Colonic mucosa (tissue), 4 donors: ENCODE data around the gene NEURL1. TPM values are rescaled to one million over a fixed set of nuclear protein-coding genes. Genes with fewer than 3 reads are reported as not detected.

Source experiments
- DNase-seq: peaks from one replicate; pipeline ENCODE4 v3.0.0-alpha.2; 2020
- H3K27ac ChIP-seq: fragments of 200-600 bp; one replicate; pipeline ENCODE4 v1.8.0; 2021
- H3K27me3 ChIP-seq: fragments of 200-600 bp; one replicate; pipeline ENCODE4 v1.8.0; 2021
- H3K36me3 ChIP-seq: fragments of 200-600 bp; one replicate; pipeline ENCODE4 v1.8.0; 2021
- H3K4me1 ChIP-seq: fragments of 200-600 bp; one replicate; pipeline ENCODE4 v1.8.0; 2021; ENCODE audit warnings: mild to moderate bottlenecking
- H3K4me3 ChIP-seq: fragments of 200-600 bp; one replicate; pipeline ENCODE4 v1.8.0; 2021
- H3K9ac ChIP-seq, 2 donors: one replicate each; pipeline ENCODE4 v1.7.0; 2013; ENCODE audit warnings: control low read depth in 2 of 2, low read depth in 2 of 2, low read length in 2 of 2
- H3K9me3 ChIP-seq: fragments of 200-600 bp; one replicate; pipeline ENCODE4 v1.8.0; 2021
- intact Hi-C: fragments of 100-400 bp; cut with DNase I; formaldehyde crosslinking; loops from one replicate; pipeline ENCODE4 v1.14.1; 2022
- total RNA-seq, 2 donors: library from RNA; stranded (reverse); fragmentation: NEBNext Ultra II Directional in 1 of 2; extraction: Animal tissue kit (Norgen Biotek cat#: 25700) in 1 of 2; gene quantifications; one replicate each; pipeline ENCODE4 v1.2.1, GENCODE V29; 2021
- TF ChIP-seq, protein P1 (sequence below): fragments of 200-600 bp; IDR thresholded peaks from one replicate; pipeline ENCODE4 v1.8.0; 2022; ENCODE audit warnings: antibody characterized with exemption, mild to moderate bottlenecking
- donor health status: healthy.
- donor health status: DM: no; HTN: no; CAD: no.
- donor health status: DM: no; HTN: no; CAD: no.

The NEURL1 gene
- total RNA-seq, 2 donors from 2014 or later: 40.2 to 46.1 TPM

DNA sequence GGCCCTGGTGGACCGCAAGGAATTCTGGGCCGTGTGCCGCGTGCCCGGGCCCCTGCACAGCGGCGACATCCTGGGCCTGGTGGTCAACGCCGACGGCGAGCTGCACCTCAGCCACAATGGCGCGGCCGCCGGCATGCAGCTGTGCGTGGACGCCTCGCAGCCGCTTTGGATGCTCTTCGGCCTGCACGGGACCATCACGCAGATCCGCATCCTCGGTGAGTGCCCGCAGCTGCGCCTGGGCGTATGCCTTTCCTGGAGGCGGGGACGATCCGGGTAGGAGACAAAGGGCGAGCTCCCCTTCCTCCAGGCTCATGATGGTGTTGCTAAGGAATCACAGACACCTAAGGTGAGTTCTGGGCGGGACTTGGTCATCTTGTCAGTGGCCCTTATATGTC, 91.5 kb downstream of the NEURL1 start:
- H3K27ac ChIP-seq: no peak overlapping the region
- H3K4me1 ChIP-seq: peaks cover 3% of the 10 kb centered on the region
- H3K4me3 ChIP-seq: peak overlapping the region; percentile 35
- TF ChIP-seq, protein P1, sequence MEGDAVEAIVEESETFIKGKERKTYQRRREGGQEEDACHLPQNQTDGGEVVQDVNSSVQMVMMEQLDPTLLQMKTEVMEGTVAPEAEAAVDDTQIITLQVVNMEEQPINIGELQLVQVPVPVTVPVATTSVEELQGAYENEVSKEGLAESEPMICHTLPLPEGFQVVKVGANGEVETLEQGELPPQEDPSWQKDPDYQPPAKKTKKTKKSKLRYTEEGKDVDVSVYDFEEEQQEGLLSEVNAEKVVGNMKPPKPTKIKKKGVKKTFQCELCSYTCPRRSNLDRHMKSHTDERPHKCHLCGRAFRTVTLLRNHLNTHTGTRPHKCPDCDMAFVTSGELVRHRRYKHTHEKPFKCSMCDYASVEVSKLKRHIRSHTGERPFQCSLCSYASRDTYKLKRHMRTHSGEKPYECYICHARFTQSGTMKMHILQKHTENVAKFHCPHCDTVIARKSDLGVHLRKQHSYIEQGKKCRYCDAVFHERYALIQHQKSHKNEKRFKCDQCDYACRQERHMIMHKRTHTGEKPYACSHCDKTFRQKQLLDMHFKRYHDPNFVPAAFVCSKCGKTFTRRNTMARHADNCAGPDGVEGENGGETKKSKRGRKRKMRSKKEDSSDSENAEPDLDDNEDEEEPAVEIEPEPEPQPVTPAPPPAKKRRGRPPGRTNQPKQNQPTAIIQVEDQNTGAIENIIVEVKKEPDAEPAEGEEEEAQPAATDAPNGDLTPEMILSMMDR: no peak
- no peaks in the 10 kb centered on the region for H3K9me3 ChIP-seq
- no peaks in the 10 kb centered on the region for H3K27me3 ChIP-seq
- no peak for DNase-seq
- H3K9ac ChIP-seq: no peak overlapping the region
- H3K36me3 ChIP-seq: no peaks in the 10 kb centered on the region
- intact Hi-C loops: no loop called here

DNA sequence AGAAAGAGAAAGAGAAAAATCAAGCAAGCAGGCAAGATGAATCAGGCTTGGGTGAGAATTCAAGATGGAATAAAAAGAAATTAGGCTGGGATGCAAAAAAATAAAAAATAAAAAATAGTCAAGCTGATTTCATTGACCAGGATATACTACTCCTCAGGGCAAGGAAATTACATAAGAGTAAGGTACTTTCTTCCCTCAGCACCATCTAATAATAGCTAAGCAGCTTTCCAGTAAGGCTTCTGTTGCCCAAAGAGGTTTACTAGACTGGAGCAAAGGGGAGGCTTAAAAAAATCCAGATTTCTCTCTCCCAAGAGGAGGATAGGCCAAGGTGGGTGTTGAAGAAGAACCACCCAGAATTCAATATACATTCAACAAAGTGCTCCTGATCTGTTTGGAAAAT, 93.6 kb downstream of the NEURL1 start:
- intact Hi-C loops: no loop called here
- Histone ChIP-seq H3K4me1 (peaks cover 3% of the 10 kb centered on the region), H3K9me3 (no peaks in the 10 kb centered on the region), H3K27me3 (no peaks in the 10 kb centered on the region), H3K27ac (no peak overlapping the region), H3K9ac (no peak overlapping the region), H3K4me3 (no peak overlapping the region), H3K36me3 (no peaks in the 10 kb centered on the region)
- TF ChIP-seq, protein P1: no peak
- DNase-seq: no peak

- H3K4me3 ChIP-seq: no peak overlapping the region
- no peak for DNase-seq
- intact Hi-C loops: no loop called here
- H3K9ac ChIP-seq: no peak overlapping the region
- no peaks in the 10 kb centered on the region for H3K36me3 ChIP-seq
- H3K9me3 ChIP-seq: no peaks in the 10 kb centered on the region
- H3K27ac ChIP-seq: no peak overlapping the region
- TF ChIP-seq, protein P1: no peak
- H3K27me3 ChIP-seq: no peaks in the 10 kb centered on the region
- H3K4me1 ChIP-seq: peaks cover 3% of the 10 kb centered on the region
Measured at GRCh38 chr10:103589074-103589630, 95.6 kb downstream of the NEURL1 start.

DNA sequence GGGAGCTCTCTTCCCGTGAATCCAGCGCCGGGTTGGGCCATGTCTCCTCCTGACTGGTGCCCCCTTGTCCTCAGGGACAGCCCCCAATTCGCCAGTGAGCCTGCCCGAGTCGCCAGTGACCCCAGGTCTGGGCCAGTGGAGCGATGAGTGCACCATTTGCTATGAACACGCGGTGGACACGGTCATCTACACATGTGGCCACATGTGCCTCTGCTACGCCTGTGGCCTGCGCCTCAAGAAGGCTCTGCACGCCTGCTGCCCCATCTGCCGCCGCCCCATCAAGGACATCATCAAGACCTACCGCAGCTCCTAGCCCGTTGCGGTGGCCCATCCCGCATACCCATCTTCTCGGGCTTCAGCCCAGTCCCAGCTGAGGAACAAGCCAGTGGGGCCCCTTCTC, 96.6 kb downstream of the NEURL1 start:
- H3K27me3 ChIP-seq: no peaks in the 10 kb centered on the region
- TF ChIP-seq, protein P1: no peak
- no peak for DNase-seq
- intact Hi-C loops: loop anchor here (5.0 to 10.0 kb wide), 2 partner anchors 175 to 272 kb away; no protein-coding TSS in a partner anchor
- H3K4me1 ChIP-seq: peaks cover 3% of the 10 kb centered on the region
- no peak overlapping the region for H3K27ac ChIP-seq
- no peak overlapping the region for H3K9ac ChIP-seq
- no peaks in the 10 kb centered on the region for H3K9me3 ChIP-seq
- H3K36me3 ChIP-seq: no peaks in the 10 kb centered on the region
- no peak overlapping the region for H3K4me3 ChIP-seq

GRCh38 chr10:103590744-103591291, 97.3 kb downstream of the NEURL1 start:
- Histone ChIP-seq H3K27ac (no peak overlapping the region), H3K4me3 (no peak overlapping the region), H3K36me3 (no peaks in the 10 kb centered on the region), H3K9ac (no peak overlapping the region), H3K27me3 (no peaks in the 10 kb centered on the region), H3K9me3 (no peaks in the 10 kb centered on the region), H3K4me1 (peaks cover 3% of the 10 kb centered on the region)
- intact Hi-C loops: loop anchor here (5.0 to 10.0 kb wide), 2 partner anchors 176 to 271 kb away; no protein-coding TSS in a partner anchor
- TF ChIP-seq, protein P1: no peak
- DNase-seq: no peak
